ENCODE measurements around the gene NUDT12.

NUDT12 gene

GRCh38 chr5:103542441-103542840 lies 20.1 kb downstream of the NUDT12 start:
- Histone ChIP-seq H3K4me3 (ENCODE audit: low read length in 2 of 2) (no peak overlapping the region), H3K4me1 (ENCODE audit: control insufficient read depth in 2 of 2, insufficient read depth in 2 of 2, low read length in 2 of 2) (no peaks in the 10 kb centered on the region), H3K9ac (ENCODE audit: low read depth in 1 of 2, low read length in 2 of 2) (no peak overlapping the region), H3K36me3 (ENCODE audit: control insufficient read depth in 2 of 2, insufficient read depth in 2 of 2, low read length in 2 of 2) (no peaks in the 10 kb centered on the region), H3K27ac (ENCODE audit: low read depth in 2 of 2, low read length in 2 of 2) (no peak overlapping the region), H3K9me3 (ENCODE audit: control insufficient read depth in 2 of 2, low read length in 2 of 2) (no peaks in the 10 kb centered on the region), H3K27me3 (ENCODE audit: control insufficient read depth in 2 of 2, insufficient read depth in 2 of 2, low read length in 2 of 2) (no peaks in the 10 kb centered on the region)

DNA sequence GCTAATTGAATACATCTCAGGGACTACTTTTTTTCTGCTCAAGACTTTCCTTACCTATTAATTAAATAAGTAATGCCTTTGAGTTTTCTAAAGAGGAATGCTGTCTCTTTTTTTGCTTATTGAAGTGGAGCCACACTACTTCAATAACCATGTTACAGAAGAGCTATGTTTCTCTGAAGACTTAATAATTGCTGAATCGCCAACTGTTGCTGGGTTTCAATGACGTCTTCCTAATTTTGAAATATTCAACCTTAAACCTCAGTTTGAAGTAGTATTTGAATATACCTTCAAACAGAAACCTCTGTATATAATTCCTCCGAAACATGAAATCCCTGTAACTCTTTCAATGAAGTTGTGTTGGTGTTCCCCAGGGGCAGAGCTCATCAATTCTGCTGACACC lies 21.0 kb downstream of the NUDT12 start:
- Histone ChIP-seq H3K27me3 (ENCODE audit: control insufficient read depth in 2 of 2, insufficient read depth in 2 of 2, low read length in 2 of 2) (no peaks in the 10 kb centered on the region), H3K9ac (ENCODE audit: low read depth in 1 of 2, low read length in 2 of 2) (no peak overlapping the region), H3K9me3 (ENCODE audit: control insufficient read depth in 2 of 2, low read length in 2 of 2) (no peaks in the 10 kb centered on the region), H3K4me1 (ENCODE audit: control insufficient read depth in 2 of 2, insufficient read depth in 2 of 2, low read length in 2 of 2) (no peaks in the 10 kb centered on the region), H3K4me3 (ENCODE audit: low read length in 2 of 2) (no peak overlapping the region), H3K36me3 (ENCODE audit: control insufficient read depth in 2 of 2, insufficient read depth in 2 of 2, low read length in 2 of 2) (no peaks in the 10 kb centered on the region), H3K27ac (ENCODE audit: low read depth in 2 of 2, low read length in 2 of 2) (no peak overlapping the region)

- Histone ChIP-seq H3K4me3 (ENCODE audit: low read length in 2 of 2) (no peak overlapping the region), H3K9me3 (ENCODE audit: control insufficient read depth in 2 of 2, low read length in 2 of 2) (no peaks in the 10 kb centered on the region), H3K36me3 (ENCODE audit: control insufficient read depth in 2 of 2, insufficient read depth in 2 of 2, low read length in 2 of 2) (no peaks in the 10 kb centered on the region), H3K27me3 (ENCODE audit: control insufficient read depth in 2 of 2, insufficient read depth in 2 of 2, low read length in 2 of 2) (no peaks in the 10 kb centered on the region), H3K27ac (ENCODE audit: low read depth in 2 of 2, low read length in 2 of 2) (no peak overlapping the region), H3K4me1 (ENCODE audit: control insufficient read depth in 2 of 2, insufficient read depth in 2 of 2, low read length in 2 of 2) (no peaks in the 10 kb centered on the region), H3K9ac (ENCODE audit: low read depth in 1 of 2, low read length in 2 of 2) (no peak overlapping the region)
Observed at GRCh38 chr5:103541114-103541513, 21.5 kb downstream of the NUDT12 start.

- Histone ChIP-seq H3K27me3 (ENCODE audit: control insufficient read depth in 2 of 2, insufficient read depth in 2 of 2, low read length in 2 of 2) (no peaks in the 10 kb centered on the region), H3K27ac (ENCODE audit: low read depth in 2 of 2, low read length in 2 of 2) (no peak overlapping the region), H3K4me3 (ENCODE audit: low read length in 2 of 2) (no peak overlapping the region), H3K4me1 (ENCODE audit: control insufficient read depth in 2 of 2, insufficient read depth in 2 of 2, low read length in 2 of 2) (no peaks in the 10 kb centered on the region), H3K9ac (ENCODE audit: low read depth in 1 of 2, low read length in 2 of 2) (no peak overlapping the region), H3K36me3 (ENCODE audit: control insufficient read depth in 2 of 2, insufficient read depth in 2 of 2, low read length in 2 of 2) (no peaks in the 10 kb centered on the region), H3K9me3 (ENCODE audit: control insufficient read depth in 2 of 2, low read length in 2 of 2) (no peaks in the 10 kb centered on the region)
Observed at GRCh38 chr5:103539376-103540330, 22.9 kb downstream of the NUDT12 start.

GRCh38 chr5:103532086-103532734 lies 30.4 kb downstream of the NUDT12 start:
- no peak overlapping the region for H3K4me3 ChIP-seq (ENCODE audit: low read length in 2 of 2)
- no peaks in the 10 kb centered on the region for H3K36me3 ChIP-seq (ENCODE audit: control insufficient read depth in 2 of 2, insufficient read depth in 2 of 2, low read length in 2 of 2)
- no peaks in the 10 kb centered on the region for H3K9me3 ChIP-seq (ENCODE audit: control insufficient read depth in 2 of 2, low read length in 2 of 2)
- no peak overlapping the region for H3K27ac ChIP-seq (ENCODE audit: low read depth in 2 of 2, low read length in 2 of 2)
- H3K4me1 ChIP-seq (ENCODE audit: control insufficient read depth in 2 of 2, insufficient read depth in 2 of 2, low read length in 2 of 2) = no peaks in the 10 kb centered on the region
- no peaks in the 10 kb centered on the region for H3K27me3 ChIP-seq (ENCODE audit: control insufficient read depth in 2 of 2, insufficient read depth in 2 of 2, low read length in 2 of 2)
- H3K9ac ChIP-seq (ENCODE audit: low read depth in 1 of 2, low read length in 2 of 2) = no peak overlapping the region

DNA sequence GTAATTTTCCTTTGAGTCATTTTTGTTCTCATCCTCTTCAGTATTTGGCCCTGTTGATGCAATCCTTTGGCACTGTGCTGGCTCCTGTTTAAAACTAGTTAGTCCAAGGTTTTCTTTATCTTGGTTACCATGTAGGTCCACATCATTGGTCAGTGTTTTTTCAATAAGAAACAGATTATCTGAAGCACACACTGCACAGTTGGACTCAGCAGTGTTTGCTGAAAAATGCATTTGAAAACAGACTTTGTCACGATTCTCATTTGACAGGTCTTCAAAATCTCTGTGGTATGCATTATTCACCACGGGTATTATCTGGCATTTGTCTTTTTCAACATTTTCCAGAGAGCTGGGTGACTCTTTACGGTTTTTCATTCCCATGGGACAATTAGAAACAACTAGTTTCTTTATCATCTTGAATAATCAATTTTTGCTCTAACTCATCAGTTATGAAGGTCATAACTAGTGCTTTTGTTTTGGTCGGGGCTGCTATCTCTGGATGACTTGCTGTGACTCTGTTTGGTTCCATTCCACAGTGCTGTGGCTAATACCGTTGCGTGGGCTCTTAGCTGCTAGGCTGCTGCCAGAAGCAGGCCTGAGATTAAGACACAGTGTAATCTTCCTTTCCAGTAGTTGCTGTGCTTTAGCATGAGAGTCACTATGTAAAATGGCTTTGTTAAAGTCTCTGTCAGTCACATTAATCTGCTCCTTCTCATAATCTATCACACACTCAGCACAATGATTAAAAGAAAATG lies 36.2 kb downstream of the NUDT12 start:
- peaks cover 10 to 12% of the 10 kb centered on the region in 2 donors for H3K4me1 ChIP-seq (ENCODE audit: control insufficient read depth in 2 of 2, insufficient read depth in 2 of 2, low read length in 2 of 2)
- no peaks in the 10 kb centered on the region for H3K27me3 ChIP-seq (ENCODE audit: control insufficient read depth in 2 of 2, insufficient read depth in 2 of 2, low read length in 2 of 2)
- no peaks in the 10 kb centered on the region for H3K36me3 ChIP-seq (ENCODE audit: control insufficient read depth in 2 of 2, insufficient read depth in 2 of 2, low read length in 2 of 2)
- no peak overlapping the region for H3K4me3 ChIP-seq (ENCODE audit: low read length in 2 of 2)
- H3K9ac ChIP-seq (ENCODE audit: low read depth in 1 of 2, low read length in 2 of 2) = no peak overlapping the region
- H3K9me3 ChIP-seq (ENCODE audit: control insufficient read depth in 2 of 2, low read length in 2 of 2) = no peaks in the 10 kb centered on the region
- no peak overlapping the region for H3K27ac ChIP-seq (ENCODE audit: low read depth in 2 of 2, low read length in 2 of 2)

DNA sequence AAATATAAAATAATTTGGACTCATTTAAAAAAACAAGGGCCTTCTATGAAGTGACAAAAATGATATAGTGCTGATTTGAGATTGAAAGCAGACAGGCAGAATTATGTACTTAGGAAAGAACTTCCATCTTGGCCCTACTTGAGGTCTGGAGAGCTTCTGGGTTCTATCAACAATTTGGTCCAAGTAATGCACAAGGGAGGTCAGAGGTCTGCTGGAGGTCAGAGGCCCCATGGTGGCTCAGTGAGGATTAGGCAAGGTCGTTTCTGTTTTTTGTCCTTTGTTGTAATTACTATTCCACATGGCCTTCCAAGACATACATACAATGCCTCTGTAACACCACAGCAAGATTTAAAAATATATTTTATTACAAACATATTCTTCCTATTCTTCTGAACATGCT lies 37.2 kb downstream of the NUDT12 start:
- Histone ChIP-seq H3K27ac (ENCODE audit: low read depth in 2 of 2, low read length in 2 of 2) (no peak overlapping the region), H3K9me3 (ENCODE audit: control insufficient read depth in 2 of 2, low read length in 2 of 2) (no peaks in the 10 kb centered on the region), H3K4me3 (ENCODE audit: low read length in 2 of 2) (no peak overlapping the region), H3K4me1 (ENCODE audit: control insufficient read depth in 2 of 2, insufficient read depth in 2 of 2, low read length in 2 of 2) (peaks cover 10 to 12% of the 10 kb centered on the region in 2 donors), H3K36me3 (ENCODE audit: control insufficient read depth in 2 of 2, insufficient read depth in 2 of 2, low read length in 2 of 2) (no peaks in the 10 kb centered on the region), H3K9ac (ENCODE audit: low read depth in 1 of 2, low read length in 2 of 2) (no peak overlapping the region), H3K27me3 (ENCODE audit: control insufficient read depth in 2 of 2, insufficient read depth in 2 of 2, low read length in 2 of 2) (no peaks in the 10 kb centered on the region)

GRCh38 chr5:103523319-103523718 lies 39.3 kb downstream of the NUDT12 start:
- Histone ChIP-seq H3K27ac (ENCODE audit: low read depth in 2 of 2, low read length in 2 of 2) (peak overlapping the region; percentile 71 to 76), H3K9ac (ENCODE audit: low read depth in 1 of 2, low read length in 2 of 2) (no peak overlapping the region), H3K4me3 (ENCODE audit: low read length in 2 of 2) (no peak overlapping the region), H3K27me3 (ENCODE audit: control insufficient read depth in 2 of 2, insufficient read depth in 2 of 2, low read length in 2 of 2) (no peaks in the 10 kb centered on the region), H3K9me3 (ENCODE audit: control insufficient read depth in 2 of 2, low read length in 2 of 2) (no peaks in the 10 kb centered on the region), H3K36me3 (ENCODE audit: control insufficient read depth in 2 of 2, insufficient read depth in 2 of 2, low read length in 2 of 2) (no peaks in the 10 kb centered on the region), H3K4me1 (ENCODE audit: control insufficient read depth in 2 of 2, insufficient read depth in 2 of 2, low read length in 2 of 2) (peaks cover 10 to 12% of the 10 kb centered on the region in 2 donors)

DNA sequence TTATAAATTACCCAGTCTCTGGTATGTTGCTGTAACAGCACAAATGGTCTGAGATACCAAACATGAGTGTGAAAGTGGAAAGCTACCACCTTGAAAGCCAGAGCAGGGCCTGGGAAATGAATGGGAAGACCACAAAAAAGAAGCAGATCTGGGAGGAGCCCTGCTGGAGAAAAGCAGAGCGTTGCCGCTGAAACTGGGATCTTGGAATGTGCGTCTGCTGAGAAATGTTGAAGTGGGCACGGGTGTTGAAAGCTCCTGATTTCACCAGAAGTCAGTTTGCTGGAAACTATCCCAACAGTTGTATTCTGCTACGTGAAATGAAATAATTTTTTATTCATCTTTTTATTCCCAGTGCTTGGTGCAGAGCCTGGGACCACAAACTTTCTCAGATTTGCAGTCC lies 40.0 kb downstream of the NUDT12 start:
- Histone ChIP-seq H3K9ac (ENCODE audit: low read depth in 1 of 2, low read length in 2 of 2) (no peak overlapping the region), H3K4me3 (ENCODE audit: low read length in 2 of 2) (no peak overlapping the region), H3K4me1 (ENCODE audit: control insufficient read depth in 2 of 2, insufficient read depth in 2 of 2, low read length in 2 of 2) (peaks cover 10 to 12% of the 10 kb centered on the region in 2 donors), H3K27me3 (ENCODE audit: control insufficient read depth in 2 of 2, insufficient read depth in 2 of 2, low read length in 2 of 2) (no peaks in the 10 kb centered on the region), H3K36me3 (ENCODE audit: control insufficient read depth in 2 of 2, insufficient read depth in 2 of 2, low read length in 2 of 2) (no peaks in the 10 kb centered on the region), H3K9me3 (ENCODE audit: control insufficient read depth in 2 of 2, low read length in 2 of 2) (no peaks in the 10 kb centered on the region), H3K27ac (ENCODE audit: low read depth in 2 of 2, low read length in 2 of 2) (peak overlapping the region; percentile 71 to 76)

- H3K36me3 ChIP-seq (ENCODE audit: control insufficient read depth in 2 of 2, insufficient read depth in 2 of 2, low read length in 2 of 2) = no peaks in the 10 kb centered on the region
- no peak overlapping the region for H3K9ac ChIP-seq (ENCODE audit: low read depth in 1 of 2, low read length in 2 of 2)
- no peaks in the 10 kb centered on the region for H3K27me3 ChIP-seq (ENCODE audit: control insufficient read depth in 2 of 2, insufficient read depth in 2 of 2, low read length in 2 of 2)
- H3K9me3 ChIP-seq (ENCODE audit: control insufficient read depth in 2 of 2, low read length in 2 of 2) = no peaks in the 10 kb centered on the region
- no peak overlapping the region for H3K27ac ChIP-seq (ENCODE audit: low read depth in 2 of 2, low read length in 2 of 2)
- peaks cover 10 to 12% of the 10 kb centered on the region in 2 donors for H3K4me1 ChIP-seq (ENCODE audit: control insufficient read depth in 2 of 2, insufficient read depth in 2 of 2, low read length in 2 of 2)
- H3K4me3 ChIP-seq (ENCODE audit: low read length in 2 of 2) = no peak overlapping the region
Observed at GRCh38 chr5:103519550-103519949, 43.0 kb downstream of the NUDT12 start.
